NCI-H1105 (cell line): Measurements from ENCODE around the gene ANKLE2.
A peak's percentile ranks its signal among the peaks of the same experiment; 100 is the strongest.

Experiments used
- DNase-seq: peaks from one replicate; lab custom pipeline; 2025; lab: John Stamatoyannopoulos, UW

ANKLE2 gene

GRCh38 chr12:132687211-132688164 is 74.1 kb downstream of the ANKLE2 start, which contains the start of the genes POLE and PXMP2:
POLE (minus strand) TSS chr12:132687342; CDS start chr12:132687315, 27 bp downstream.
PXMP2 (plus strand) TSS chr12:132687587; CDS start chr12:132687671, 84 bp downstream.
- peak; percentile 96 for DNase-seq

- DNase-seq: no peak
Observed at GRCh38 chr12:132686825-132687210, 74.8 kb downstream of the ANKLE2 start.

GRCh38 chr12:132685400-132685799 is 76.2 kb downstream of the ANKLE2 start:
- DNase-seq: no peak

- no peak for DNase-seq
Observed at GRCh38 chr12:132677492-132677891, 84.1 kb downstream of the ANKLE2 start.

GRCh38 chr12:132675757-132676432 is 85.7 kb downstream of the ANKLE2 start:
- DNase-seq: no peak
